NB4 (cell line): ENCODE measurements around the gene GPR83.

ENCODE experiments used
- MYC ChIP-seq: IDR thresholded peaks from 2 replicates; pipeline ENCODE4 v1.6.1; 2011; ENCODE audit warnings: low read depth, low read length
- POLR2A ChIP-seq: IDR thresholded peaks from 2 replicates; pipeline ENCODE4 v1.6.1; 2011; ENCODE audit warnings: mild to moderate bottlenecking; ENCODE audit not compliant: insufficient read length; ENCODE audit errors: extremely low read depth
- TF ChIP-seq, protein P1 (sequence below): IDR thresholded peaks from one replicate; pipeline ENCODE4 v1.5.1; 2012; ENCODE audit warnings: low read depth, low read length
- TF ChIP-seq, protein P2 (sequence below): IDR thresholded peaks from 2 replicates; pipeline ENCODE4 v1.6.1; 2011; ENCODE audit warnings: low read depth, low read length

DNA sequence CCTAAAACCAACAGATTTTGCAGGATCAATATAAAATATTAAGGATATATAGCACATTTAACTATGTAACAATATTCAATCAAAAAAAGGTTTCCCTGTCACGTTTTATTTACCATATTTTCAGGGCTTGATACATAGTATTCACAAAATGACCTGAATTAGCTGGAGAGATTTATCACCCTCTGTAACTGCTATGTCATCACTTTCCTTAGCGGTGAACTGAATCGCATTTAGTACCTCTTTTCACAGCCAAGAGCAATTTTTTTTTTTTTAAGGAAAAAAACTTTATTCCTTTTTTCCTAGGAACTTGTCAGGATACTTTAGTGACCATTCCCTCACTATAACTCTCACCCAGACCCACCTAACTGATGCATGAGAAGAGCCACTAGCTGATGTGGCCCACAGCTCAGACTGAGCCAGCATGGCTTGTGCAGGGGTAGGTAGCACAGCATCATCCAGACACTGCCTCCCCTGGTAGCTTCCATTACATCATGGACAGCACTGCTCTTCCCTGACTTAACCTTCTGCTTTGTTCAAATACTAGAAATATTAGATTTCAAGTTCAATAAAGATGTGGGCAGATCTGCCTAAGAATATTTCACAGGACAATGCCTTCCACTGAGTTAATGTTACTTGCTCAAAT is 17.0 kb upstream of the GPR83 start:
- TF ChIP-seq, protein P1, sequence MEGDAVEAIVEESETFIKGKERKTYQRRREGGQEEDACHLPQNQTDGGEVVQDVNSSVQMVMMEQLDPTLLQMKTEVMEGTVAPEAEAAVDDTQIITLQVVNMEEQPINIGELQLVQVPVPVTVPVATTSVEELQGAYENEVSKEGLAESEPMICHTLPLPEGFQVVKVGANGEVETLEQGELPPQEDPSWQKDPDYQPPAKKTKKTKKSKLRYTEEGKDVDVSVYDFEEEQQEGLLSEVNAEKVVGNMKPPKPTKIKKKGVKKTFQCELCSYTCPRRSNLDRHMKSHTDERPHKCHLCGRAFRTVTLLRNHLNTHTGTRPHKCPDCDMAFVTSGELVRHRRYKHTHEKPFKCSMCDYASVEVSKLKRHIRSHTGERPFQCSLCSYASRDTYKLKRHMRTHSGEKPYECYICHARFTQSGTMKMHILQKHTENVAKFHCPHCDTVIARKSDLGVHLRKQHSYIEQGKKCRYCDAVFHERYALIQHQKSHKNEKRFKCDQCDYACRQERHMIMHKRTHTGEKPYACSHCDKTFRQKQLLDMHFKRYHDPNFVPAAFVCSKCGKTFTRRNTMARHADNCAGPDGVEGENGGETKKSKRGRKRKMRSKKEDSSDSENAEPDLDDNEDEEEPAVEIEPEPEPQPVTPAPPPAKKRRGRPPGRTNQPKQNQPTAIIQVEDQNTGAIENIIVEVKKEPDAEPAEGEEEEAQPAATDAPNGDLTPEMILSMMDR: no peak
- TF ChIP-seq POLR2A (no peak), MYC (no peak)
- TF ChIP-seq, protein P2, sequence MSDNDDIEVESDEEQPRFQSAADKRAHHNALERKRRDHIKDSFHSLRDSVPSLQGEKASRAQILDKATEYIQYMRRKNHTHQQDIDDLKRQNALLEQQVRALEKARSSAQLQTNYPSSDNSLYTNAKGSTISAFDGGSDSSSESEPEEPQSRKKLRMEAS: no peak
